Lower leg skin (tissue), 3 donors: ENCODE results near the gene BARD1.

ENCODE experiments used
- POLR2A ChIP-seq, 2 donors: fragments of 450-650 bp; IDR thresholded peaks; one replicate each; pipeline ENCODE4 v1.6.1; 2016 to 2017; ENCODE audit warnings: antibody characterized with exemption in 2 of 2, mild to moderate bottlenecking in 1 of 2, moderate library complexity in 1 of 2
- TF ChIP-seq, protein P1 (sequence below), 3 donors: fragments of 450-650 bp; IDR thresholded peaks; one replicate each; pipeline ENCODE4 v1.5.1; 2016; ENCODE audit warnings: antibody characterized with exemption in 3 of 3, mild to moderate bottlenecking in 3 of 3, moderate library complexity in 2 of 3

- TF ChIP-seq, protein P1, sequence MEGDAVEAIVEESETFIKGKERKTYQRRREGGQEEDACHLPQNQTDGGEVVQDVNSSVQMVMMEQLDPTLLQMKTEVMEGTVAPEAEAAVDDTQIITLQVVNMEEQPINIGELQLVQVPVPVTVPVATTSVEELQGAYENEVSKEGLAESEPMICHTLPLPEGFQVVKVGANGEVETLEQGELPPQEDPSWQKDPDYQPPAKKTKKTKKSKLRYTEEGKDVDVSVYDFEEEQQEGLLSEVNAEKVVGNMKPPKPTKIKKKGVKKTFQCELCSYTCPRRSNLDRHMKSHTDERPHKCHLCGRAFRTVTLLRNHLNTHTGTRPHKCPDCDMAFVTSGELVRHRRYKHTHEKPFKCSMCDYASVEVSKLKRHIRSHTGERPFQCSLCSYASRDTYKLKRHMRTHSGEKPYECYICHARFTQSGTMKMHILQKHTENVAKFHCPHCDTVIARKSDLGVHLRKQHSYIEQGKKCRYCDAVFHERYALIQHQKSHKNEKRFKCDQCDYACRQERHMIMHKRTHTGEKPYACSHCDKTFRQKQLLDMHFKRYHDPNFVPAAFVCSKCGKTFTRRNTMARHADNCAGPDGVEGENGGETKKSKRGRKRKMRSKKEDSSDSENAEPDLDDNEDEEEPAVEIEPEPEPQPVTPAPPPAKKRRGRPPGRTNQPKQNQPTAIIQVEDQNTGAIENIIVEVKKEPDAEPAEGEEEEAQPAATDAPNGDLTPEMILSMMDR (IDR thresholded peaks at IDR 0.05), result no peak
- TF ChIP-seq POLR2A (IDR thresholded peaks at IDR 0.05), result no peak
Observed at GRCh38 chr2:214808981-214809750, at the start of gene BARD1.
